SHP77 (cell line): ENCODE measurements around the gene CD69.
"Not testable (repeated sequence)": the region's sequence is repeated elsewhere in the genome, so short reads cannot be mapped to it uniquely, and the experiment has no call there.

ENCODE experiments used
- DNase-seq, 2 experiments: peaks; one replicate each; lab custom pipeline; 2025; lab: John Stamatoyannopoulos, UW

Gene CD69

GRCh38 chr12:9718968-9719367, 41.7 kb downstream of the CD69 start:
- DNase-seq: no peak

- no peak for DNase-seq
These were observed 43.4 kb downstream of the CD69 start for GRCh38 chr12:9717070-9717925.

DNA sequence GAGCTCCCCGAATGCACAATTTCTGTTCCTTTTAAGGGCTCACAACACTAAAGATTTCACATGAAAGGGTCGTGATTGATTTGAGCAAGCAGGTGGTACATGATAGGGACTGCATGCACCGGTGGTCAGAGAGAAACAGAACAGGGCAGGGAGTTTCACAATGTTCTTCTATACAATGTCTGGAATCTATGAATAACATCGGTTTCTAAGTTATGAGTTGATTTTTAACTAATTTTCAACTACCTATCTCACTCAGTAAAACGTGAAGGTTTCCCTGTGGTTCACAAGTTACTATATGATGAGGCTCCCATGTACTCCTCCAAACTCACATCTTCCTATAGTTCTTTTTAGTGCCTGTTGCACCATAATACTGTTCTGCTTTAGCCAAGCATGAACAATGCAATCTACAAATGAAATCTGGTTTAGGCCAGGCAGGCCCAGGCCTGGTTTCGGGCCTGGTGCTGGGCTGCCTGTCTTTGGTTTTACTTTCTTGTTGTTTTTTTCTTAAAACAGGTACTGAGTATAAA, 47.6 kb downstream of the CD69 start:
- DNase-seq: not testable (repeated sequence)

DNA sequence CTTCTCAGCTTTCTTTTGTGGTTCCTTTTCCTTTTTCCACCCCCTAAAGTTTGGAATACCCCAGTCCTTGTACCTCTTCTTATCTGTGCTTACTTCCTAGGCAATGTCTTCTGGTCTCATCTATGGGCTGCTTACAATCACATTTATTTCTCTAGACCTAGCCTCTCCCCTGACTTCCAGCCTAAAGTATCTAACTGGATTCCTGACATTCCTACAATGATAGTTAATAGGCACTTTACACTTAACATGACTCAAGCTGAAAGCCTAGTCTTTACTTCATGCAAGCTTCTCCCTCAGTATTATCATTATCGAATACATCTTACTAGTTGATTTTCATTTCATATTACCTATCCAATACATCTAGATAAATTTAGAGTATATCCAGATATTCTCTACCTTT, 49.0 kb downstream of the CD69 start:
- DNase-seq: no peak

DNA sequence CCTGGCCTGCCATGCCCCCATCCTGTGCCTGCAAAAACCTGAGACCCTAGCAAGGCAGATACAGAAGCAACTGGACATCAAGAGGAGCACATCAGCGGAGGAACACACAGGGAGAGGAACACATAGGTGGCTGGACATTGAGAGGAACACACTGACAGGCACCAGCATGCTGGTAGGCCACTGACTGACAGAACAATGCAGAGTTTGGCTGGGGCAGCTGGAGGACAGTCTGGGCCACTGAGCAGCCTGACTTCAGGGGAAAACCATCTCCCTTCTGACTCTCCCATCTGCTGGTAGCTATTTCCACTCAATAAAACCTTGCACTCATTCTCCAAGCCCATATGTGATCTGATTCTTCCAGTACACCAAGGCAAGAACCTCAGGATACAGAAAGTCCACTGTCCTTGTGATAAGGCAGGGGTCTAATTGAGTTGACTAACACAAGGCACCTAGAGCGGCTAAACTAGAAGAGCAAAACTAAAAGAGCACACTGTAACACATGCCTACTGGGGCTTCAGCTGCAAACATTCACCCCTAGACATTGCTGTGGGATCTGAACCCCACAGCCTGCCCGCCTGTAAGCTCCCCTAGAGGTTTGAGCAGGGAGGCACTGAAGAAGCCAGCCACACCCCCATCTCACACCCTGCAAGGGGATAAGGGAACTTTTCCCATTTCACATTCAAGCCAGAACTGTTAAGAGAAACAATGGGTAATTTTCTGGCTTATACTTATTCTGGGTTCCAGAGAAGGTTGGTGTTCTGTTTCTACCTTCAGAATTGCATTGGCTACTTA, 49.9 kb downstream of the CD69 start:
- DNase-seq: no peak

DNA sequence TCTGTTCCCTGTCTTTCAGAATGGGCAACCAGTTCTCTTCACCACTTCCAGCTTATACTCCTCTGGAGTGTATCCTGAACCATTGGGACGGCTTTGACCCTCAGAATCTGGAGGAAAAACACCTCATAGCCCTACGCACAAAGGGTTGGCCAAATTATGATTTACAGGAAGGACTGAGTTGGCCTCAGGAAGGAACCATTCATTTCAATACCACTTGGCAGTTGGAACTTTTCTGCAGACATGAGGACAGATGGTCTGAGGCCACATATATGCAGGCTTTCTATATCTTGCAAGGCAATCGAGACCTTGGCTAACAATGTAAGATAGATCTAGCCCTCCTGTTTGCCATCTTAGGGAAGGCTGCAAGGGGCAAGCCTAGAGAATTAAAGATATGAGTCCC, 51.8 kb downstream of the CD69 start:
- no peak for DNase-seq

DNA sequence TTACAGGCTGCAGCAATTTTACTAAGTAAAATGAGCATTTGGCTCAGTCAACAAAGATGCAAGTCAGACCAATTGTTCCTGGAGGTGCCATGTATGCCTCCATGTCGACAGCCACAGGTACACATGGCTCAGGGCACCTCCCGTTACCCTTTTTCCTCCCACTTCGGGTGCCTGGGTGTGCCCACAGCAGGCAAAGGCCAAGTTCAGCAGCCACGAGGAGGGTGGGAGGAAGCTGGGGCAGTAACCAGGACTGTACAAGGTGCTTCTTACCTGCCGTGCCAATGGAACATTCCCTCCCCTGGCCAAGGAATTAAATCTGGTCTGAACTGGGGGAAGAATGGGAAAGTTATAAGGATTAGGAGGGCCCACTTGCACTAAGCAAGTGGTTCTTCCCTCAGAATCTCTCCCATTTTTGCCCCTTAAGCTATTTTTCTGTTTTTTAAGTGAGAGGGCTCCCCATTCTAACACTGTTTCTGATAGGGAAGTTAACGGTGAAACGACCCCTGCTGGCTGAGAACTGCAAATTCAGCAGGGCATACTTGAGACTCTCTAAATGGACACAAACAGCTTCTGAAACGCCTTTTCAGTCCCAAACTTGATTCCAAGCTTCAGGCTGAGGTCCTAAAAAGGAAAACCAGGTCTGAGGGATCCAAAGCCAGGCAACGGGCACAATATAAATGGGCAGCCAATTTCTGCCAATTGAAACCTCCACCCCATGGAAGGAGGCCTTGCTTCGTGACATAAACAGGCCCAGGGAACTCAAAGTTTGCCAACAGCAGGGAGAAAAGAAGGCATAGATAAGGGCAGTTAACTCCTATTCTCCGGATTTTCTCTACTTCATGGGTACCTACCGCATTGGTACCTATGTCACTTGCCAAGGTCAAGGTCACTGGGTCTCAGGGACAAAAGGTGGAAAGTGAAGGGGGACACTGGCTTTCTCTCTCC, 52.6 kb downstream of the CD69 start:
- DNase-seq: peak in 1 of 2 experiments; percentile 1

DNA sequence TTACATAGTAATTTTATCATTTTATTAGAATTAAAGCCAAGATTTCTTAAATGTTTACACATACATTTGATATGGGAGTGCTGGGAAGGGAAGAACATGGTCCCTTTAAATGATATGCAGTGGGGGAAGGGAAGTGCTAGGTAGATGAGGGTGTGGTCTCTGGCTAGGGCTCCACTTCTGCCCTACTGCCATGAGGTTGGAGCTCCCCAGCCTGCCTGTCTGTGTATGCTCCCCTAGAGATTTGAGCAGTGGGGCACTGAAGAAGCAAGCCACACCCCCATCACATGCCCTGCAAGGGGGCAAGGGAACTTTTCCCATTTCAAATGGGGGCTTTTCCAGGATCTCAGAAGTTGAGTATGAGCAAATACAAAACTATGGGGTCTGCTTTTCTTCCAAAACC, 53.3 kb downstream of the CD69 start:
- no peak for DNase-seq

DNA sequence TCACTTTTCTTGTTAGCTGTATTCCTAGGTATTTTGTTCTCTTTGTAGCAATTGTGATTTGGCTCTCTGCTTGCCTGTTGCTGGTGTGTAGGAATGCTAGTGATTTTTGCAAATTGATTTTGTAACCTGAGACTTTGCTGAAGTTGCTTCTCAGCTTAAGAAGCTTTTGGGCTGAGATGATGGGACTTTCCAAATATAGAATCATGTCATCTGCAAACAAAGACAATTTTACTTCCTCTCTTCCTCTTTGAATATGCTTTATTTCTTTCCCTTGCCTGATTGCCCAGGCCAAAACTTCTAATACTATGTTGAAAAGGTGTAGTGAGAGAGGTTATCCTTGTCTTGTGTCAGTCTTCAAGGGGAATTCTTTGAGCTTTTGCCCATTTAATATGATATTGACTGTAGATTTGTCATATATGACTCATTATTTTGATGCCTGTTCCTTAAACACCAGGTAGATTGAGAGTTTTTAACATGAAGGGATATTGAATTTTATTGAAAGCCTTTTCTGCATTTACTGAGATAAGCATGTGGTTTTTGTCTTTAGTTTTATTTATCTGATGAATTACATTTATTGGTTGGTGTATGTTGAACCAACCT, 54.5 kb downstream of the CD69 start:
- no peak for DNase-seq

DNA sequence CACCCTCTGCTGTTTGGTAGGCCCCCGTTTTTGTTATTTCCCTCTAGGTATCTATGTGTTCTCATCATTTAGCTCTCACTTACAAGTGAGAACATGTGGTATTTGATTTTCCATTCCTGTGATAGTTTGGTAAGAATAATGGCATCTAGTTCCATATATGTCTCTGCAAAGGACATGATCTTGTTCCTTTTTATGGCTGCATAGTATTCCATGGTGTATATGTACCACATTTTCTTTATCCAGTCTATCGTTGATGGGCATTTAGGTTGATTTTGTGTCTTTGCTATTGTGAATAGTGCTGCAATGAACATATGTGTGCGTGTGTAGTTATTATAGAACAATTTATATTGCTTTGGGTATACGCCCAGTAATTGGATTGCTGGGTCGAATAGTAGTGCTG, 56.1 kb downstream of the CD69 start:
- not testable (repeated sequence) for DNase-seq
